Hair follicular keratinocyte (primary cell): ENCODE results near the gene PGM5. TPM values are rescaled to one million over a fixed set of nuclear protein-coding genes. Genes with fewer than 3 reads are reported as not detected.

Source experiments
- total RNA-seq: library from RNA; depleted of rRNA; stranded (reverse); fragments of >200 nt; gene quantifications from 2 replicates; pipeline ENCODE4 v1.2.3, GENCODE V29; 2015

The PGM5 gene
- not detected in 2 replicates for total RNA-seq

GRCh38 chr9:68356380-68357118 is at the start of gene PGM5:
Gene PGM5 (plus strand): TSS chr9:68356611. CDS start chr9:68357128, 517 bp downstream.

GRCh38 chr9:68540712-68541535 is 184.5 kb downstream of the PGM5 start, which contains the start of gene TMEM252:
Gene TMEM252 (minus strand): TSS chr9:68540883. CDS start chr9:68540814, 69 bp downstream.

Other genes with a start within 250 kb of the PGM5 start
- gene ZNG1C, start 114.6 kb upstream of the PGM5 start, total RNA-seq = 16.6 and 17.8 TPM in 2 replicates
- not detected in 2 replicates for gene FOXD4L3, start 53.7 kb upstream of the PGM5 start, total RNA-seq
- gene TMEM252, start 184.3 kb downstream of the PGM5 start, total RNA-seq = not detected in 2 replicates